Measurements from ENCODE around the gene IGBP1. TPM values are rescaled to one million over a fixed set of nuclear protein-coding genes. Genes with fewer than 3 reads are reported as not detected.
A peak's percentile ranks its signal among the peaks of the same experiment; 100 is the strongest.
"Not testable (repeated sequence)": the region's sequence is repeated elsewhere in the genome, so short reads cannot be mapped to it uniquely, and the experiment has no call there.

Gene IGBP1
- total RNA-seq, result 44.0 TPM

DNA sequence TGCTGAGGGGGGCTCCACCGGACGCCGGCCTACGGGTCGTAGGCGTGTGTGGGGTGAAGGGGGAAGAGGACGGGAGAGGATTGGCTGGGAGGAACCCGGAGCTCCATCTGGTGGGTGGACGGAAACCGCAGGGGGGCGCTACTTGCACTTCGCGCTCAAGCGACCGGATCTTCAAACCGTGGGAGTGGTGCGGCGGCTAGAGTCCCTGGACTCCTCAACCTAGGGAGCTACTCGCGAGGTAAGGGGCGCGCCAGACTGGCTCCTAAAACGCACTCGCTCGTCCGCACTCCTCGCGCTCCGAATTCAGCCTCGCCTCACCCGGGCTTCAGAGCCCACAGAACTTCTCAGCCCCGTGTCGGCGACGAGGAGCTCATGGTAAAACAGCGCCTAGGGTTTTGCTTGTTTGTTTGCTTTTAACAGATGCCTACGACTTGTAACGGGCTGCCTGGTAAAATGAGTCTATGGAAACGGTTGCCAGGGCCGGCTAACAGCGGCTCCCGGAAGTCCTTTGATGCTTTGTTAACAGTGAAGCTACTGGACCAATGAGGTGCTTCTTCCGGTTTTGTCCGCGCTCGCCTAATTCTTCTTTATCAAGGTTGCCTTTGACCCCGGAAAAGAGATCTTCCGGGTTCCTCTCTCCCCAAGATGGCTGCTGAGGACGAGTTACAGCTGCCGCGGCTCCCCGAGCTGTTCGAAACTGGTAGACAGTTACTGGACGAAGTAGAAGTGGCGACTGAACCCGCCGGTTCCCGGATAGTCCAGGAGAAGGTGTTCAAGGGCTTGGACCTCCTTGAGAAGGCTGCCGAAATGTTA, at the start of gene IGBP1:
Gene IGBP1 (plus strand): TSS at position 145 of the 813 bp plus-strand sequence. CDS start 501 bp downstream, at position 646.
- peak; percentile 86 for DNase-seq (ENCODE audit: low spot score)
- peak; percentile 97 for ATAC-seq
- intact Hi-C loops (cut with DNase I), result no loop called here

DNA sequence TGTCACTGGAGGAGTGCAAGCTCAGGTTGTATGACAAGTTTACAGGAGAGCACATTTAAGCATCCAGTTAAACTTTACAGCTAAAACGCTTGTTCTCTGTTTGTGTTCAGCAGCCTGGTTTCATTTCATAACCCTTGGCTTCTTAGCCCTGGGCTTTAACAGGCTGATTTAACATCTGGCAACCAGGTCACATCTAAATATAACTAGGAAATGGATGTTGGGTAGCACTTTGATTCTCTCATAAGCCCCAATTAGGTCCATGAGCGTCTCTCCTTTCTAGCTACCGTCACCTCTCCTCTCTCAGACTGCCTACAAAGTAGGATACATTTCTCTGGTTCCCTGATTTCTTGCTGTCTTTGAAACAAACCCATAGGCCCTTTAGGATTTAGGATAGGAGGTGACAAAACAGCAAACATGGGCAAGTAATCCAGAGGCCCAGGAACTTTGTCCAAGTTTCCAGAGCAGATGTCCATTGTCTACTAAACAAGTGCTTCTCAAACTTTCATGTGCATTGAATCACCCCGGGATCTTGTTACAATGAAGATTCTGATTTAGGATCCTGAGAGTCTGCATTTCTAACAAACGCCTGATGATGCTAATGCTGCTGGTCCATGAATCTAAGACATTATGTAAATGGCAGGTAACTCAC, 48.5 kb upstream of the IGBP1 start:
- no peak for ATAC-seq
- DNase-seq (ENCODE audit: low spot score), result no peak
- intact Hi-C loops (cut with DNase I), result no loop called here

DNA sequence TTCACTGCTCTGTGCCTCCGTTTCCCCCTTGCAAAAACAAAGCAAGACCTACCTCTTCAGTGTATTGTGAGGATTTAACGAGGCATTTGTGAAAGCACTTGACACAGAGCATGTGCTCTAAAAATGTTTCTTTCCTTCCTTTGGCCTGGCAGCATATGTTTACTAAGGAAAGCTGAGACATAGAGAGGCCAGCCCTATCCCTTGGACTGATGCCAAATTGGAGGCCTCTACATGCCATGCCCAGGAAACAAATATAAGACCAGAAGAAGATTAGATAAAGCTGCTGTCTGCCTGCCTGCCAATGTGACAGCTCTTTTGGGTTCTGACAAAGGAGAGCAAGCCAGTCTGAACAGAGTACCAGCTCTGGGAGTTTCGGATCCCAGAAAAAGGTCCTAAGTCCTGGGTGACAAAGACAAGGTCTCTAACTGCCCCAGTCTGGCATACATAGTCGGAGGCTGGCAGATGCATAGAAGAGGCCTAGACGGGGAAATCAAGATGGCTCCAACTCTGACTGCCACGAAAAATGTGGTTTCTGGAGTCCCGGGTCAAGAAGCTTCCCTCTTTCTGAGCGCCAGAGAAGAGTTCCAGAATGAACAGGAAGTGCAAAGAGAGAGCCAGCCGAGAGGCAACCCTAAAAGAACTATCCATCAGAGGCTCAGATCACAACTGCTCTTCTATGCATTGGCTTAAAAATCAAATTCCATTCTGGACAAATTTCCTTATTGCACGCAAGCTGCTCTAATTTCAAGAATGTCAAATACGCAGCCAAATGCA, 45.2 kb upstream of the IGBP1 start:
- DNase-seq (ENCODE audit: low spot score), result no peak
- ATAC-seq, result no peak
- intact Hi-C loops (cut with DNase I), result no loop called here

DNA sequence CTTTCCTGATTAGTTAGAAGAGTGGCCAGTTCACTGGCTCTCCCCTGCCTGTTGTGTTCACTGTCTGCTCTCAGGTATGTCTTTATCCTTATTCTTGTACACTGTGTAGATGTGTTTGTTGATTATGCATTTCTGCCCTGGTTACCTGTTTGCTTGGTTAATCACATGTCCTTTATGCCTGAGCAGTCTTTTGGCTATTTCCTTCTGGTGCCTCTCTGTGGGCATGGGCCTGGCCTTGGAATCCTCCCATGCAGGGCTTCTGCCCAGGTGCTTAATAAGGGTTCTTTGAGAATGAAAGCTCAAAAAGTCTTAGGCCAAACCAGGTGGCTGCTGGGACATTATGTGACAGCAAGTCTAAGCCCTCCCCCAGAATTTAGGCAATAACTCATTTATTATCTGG, 44.5 kb upstream of the IGBP1 start:
- intact Hi-C loops (cut with DNase I), result no loop called here
- no peak for DNase-seq (ENCODE audit: low spot score)
- no peak for ATAC-seq

DNA sequence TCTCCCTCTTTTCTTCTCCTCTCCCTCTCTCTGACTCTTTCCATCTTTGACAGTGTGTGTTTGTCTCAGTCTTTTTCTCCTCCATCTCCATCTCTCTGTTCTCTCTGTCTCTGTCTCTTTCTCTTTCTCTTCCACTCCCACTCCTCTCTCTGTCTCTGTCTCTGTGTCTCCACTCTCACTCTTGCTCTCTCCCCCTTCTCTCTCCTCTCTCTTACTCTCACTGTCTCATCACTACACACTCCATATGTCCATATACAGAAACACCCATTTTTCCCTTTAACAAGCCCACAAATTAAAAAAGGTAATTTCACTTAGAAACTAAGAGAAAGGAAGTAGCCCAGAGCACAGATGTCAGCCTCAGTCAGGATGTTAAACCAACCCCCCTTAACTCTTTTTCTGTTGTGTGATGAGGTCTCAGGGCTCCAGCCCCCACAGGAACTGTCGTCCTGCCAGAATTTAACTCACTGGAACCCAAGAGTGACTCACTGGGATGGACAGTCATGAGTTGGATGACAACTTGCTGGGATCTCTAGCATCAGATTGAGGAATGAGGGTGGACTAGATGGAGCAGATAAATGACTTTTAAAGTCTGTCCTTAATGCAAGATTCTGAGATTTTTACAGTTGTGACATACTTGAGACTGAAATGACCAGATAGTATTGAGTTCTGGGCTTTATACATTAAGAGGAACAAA, 43.5 kb upstream of the IGBP1 start:
- DNase-seq (ENCODE audit: low spot score), result no peak
- intact Hi-C loops (cut with DNase I), result loop anchor here (10.0 kb wide), 1 partner anchor 555 kb away; no protein-coding TSS in a partner anchor
- ATAC-seq, result no peak

DNA sequence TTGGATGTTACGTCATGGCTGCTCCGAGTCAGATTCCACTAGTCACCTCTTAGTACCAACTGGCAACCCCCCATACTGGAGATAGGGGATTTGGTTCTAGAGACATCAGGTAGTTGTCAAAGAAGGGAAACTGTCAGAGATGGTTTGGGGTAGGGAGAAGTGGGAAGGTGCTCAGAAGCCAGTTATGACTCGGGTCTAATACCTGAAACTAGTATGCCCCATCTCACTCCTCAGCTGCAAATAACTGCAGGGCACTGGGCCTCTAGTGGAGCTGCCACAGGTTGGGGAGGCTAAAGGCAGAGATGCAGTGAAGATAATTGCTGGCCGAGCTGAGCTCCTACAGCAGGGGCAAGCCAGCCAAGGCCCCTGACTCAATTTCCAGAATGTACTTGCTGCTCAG, 41.0 kb upstream of the IGBP1 start:
- intact Hi-C loops (cut with DNase I), result loop anchor here (10.0 kb wide), 1 partner anchor 557 kb away; no protein-coding TSS in a partner anchor
- ATAC-seq (no peak), DNase-seq (ENCODE audit: low spot score) (no peak)

DNA sequence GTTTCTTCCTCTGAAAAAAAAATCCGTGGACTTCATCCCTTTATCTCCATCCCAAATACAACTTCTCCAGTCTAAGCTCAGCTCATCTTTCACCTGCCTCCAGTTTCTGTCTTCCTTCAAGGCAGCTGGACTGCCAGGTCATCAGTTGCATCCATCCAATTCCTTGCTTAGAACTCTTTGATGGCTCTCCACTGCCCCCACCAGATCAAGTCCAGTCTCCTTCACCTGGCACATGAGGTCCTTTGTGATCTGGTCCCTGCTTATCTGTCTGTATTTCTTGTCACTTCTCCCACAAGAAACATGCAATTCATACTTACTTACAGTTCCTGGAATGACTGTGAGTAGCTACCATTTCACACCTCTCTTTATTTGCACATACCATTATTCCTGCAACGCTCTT, 37.2 kb upstream of the IGBP1 start:
- intact Hi-C loops (cut with DNase I), result loop anchor here (10.0 kb wide), 1 partner anchor 561 kb away; no protein-coding TSS in a partner anchor
- no peak for DNase-seq (ENCODE audit: low spot score)
- no peak for ATAC-seq

DNA sequence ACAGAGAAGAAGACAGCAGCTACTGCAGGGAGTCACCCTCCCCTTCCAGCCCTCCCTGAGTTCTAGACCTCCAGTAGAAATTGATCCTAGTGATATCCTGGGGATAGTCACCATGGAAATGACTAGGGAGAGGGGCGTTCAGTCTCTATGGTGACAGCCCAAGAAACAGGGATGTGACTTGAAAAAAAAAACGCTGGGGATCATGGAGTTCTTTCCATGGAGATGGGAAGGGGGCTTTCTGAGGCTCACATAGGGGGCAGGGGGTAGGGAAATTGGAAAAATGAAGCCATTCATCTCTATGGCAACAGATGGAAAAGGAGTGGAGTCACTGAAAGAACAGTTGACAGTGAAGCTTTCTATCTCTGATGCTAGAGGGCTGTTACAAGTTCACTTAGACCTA, 28.0 kb upstream of the IGBP1 start:
- intact Hi-C loops (cut with DNase I), result no loop called here
- ATAC-seq, result no peak
- no peak for DNase-seq (ENCODE audit: low spot score)

DNA sequence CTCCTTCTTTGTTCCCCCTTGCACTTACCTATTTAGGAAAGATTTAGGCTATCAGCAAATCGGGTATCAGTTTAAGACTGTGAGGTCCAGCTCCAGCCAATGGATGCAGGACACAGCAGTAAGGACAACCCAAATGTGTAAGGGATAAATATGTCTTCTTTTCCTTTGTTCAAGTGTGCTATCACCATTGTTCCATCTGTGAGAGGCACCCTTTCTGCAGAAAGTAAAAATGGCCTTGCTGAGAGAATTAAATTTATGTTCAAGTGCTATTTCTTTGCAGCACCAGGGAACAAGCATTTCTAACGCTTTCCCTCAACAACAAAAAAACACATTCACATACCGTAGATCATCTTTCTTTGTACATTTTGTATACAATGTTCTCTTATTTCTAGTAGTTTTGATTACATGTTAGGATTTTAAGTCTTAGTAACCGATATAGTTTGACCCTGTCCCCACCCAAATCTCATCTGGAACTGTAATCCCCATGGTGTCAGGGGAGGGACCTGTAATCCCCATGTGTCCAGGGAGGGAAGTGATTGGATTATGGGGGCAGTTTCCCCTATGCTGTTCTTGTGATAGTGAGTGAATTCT, 21.7 kb upstream of the IGBP1 start:
- ATAC-seq; intact Hi-C loops (cut with DNase I); DNase-seq (ENCODE audit: low spot score): not testable (repeated sequence)

DNA sequence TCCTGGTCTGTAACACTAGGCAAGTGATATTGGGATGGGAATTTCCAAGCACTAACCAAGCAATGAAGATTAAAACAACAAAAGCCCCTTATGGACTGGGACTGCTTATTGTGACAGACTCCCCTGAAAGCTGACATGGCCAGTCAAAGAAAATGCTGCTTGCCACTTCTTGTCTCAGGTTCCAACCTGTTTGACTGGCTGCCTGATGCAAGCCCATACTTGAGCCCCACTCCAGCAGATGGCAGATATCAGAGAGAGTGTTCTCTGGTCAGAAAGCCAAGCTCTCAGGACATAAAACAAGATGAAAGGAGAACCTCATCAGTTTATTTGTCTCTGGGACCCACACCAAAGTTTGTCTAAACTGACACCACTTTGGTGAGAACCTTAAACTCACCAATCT, 15.5 kb upstream of the IGBP1 start:
- no peak for DNase-seq (ENCODE audit: low spot score)
- ATAC-seq, result no peak
- intact Hi-C loops (cut with DNase I), result no loop called here

DNA sequence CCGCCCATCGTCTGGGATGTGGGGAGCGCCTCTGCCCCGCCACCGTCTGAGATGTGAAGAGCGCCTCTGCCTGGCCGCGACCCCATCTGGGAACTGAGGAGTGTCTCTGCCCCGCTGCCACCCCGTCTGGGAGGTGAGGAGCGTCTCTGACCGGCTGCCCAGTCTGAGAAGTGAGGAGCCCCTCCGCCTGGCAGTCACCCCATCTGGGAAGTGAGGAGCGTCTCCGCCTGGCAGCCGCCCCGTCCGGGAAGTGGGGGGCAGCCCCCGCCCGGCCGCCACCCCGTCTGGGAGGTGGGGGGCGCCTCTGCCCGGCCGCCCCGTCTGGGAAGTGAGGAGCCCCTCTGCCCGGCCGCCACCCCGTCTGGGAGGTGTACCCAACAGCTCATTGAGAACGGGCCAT, 10.2 kb upstream of the IGBP1 start:
- ATAC-seq; intact Hi-C loops (cut with DNase I); DNase-seq (ENCODE audit: low spot score): not testable (repeated sequence)

DNA sequence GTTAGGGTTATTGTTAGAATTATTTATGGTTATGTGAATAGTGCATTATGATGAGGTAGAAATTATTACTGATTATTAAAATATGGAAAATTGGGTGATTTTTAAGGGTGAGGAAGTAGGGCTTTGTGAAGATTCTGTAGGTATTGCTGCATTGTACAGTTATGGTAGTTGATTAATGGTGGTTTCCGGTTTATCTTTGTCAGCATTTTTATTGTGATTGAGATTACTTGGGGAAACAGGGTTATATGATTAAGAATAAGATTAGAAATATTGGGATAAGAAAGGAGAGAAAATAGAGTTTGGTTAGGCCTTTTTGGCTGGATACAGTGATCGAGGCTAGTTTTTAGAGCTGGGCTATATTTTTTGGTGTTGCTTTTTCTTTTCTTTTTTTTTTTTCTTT, 8.6 kb upstream of the IGBP1 start:
- intact Hi-C loops (cut with DNase I), result no loop called here

DNA sequence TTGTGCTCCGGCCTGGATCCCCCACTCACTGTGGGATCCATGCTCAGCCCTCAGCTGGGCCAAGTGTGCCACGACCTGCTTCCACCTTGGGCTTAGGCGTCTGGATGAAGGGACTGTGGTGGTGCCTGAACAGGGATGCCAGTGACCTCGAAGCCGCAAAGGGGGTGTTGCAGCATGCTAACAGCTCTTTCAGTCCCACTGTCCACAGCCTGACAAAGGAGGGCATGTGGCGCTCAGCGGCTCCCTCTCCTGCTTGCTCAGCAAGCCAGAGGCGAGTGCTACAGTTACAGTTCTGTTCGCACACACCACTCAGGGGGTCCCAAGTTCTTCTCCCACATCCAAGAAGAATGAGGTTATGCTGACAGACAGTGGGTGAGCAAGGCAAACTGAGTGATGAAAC, 5.2 kb upstream of the IGBP1 start:
- intact Hi-C loops (cut with DNase I), result no loop called here
- ATAC-seq, result no peak
- DNase-seq (ENCODE audit: low spot score), result no peak

More for the DNA sequence above, 8.6 kb upstream of the IGBP1 start:
- no peak for ATAC-seq
- no peak for DNase-seq (ENCODE audit: low spot score)

DNA sequence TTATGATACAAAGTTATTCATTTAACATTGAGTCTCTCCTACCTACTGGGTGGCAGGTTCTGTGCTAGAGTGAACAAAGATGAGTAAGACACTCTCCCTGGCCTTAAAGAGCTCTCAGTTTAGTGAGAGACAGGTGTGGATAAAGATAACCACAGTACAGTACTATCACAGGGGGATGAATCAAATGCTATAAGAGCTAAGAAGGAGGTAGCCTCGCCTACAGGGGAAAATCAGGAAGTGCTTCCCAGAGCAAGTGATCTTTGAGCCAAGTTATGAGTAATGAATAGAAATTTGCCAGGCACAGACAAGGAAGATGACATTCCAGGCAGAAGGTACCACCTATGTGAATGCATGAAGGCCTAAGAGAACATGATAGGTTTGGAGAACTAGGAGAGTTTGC, 3.4 kb upstream of the IGBP1 start:
- DNase-seq (ENCODE audit: low spot score) (no peak), ATAC-seq (no peak)
- intact Hi-C loops (cut with DNase I), result no loop called here

DNA sequence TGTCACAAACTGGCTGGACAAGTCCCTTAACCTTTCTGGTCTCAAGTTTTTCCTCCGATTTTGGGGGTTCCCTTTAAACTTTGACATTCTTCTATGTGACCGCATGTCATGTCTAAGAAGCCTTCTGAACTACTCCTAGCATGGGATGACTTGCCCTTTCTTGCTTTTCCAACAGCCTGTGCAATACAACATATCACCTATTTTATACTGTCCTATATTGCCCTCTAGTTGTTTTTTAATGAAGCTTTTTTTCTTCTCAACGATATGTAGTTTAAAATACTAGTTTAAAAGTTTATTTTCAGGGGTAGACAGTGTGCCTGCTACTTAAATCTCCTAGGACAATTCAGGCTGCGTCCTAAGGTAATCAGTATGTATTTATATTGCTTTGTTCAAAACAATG, 1.0 kb upstream of the IGBP1 start:
- intact Hi-C loops (cut with DNase I), result no loop called here
- DNase-seq (ENCODE audit: low spot score), result no peak
- ATAC-seq, result no peak

DNA sequence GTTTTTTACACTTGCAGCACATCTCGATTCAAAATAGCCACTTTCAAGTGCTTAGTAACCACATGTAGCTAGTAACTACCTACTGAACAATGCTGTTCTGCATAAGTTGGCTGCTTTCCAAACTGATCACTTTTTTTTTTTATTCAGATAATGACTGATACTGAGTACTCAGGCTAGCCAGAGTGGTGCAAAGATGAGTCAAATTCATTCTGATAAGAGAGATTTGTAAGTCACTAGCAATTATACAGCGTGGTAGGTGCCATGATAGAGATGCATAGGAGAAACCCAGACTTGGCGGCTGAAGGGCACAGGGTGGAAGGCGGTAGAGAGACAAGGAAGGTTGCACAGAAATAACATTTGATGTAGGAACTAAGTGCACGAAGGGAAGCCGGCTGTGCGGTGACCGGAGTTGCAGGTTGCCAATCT, 357 bp upstream of the IGBP1 start:
- ATAC-seq (no peak), DNase-seq (ENCODE audit: low spot score) (no peak)
- intact Hi-C loops (cut with DNase I), result no loop called here

DNA sequence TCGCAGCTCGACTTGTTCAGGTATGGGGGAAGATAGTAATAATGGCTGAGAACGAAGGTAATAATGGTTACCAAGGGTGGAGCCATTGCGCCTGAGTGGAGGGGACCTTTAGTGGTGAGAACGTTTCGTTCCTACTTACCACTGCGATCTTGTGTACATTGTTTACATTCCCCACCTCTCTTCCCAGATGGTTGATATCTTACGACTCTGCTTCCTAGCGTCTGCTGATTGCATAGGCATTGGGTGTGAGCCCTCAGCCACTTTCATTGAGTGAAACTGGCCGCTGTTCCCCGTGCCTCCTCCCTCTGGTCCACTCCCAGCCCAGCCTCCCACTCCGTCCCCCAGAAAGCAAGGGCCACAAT, 850 bp downstream of the IGBP1 start:
- ATAC-seq (no peak), DNase-seq (ENCODE audit: low spot score) (no peak)
- intact Hi-C loops (cut with DNase I), result no loop called here

DNA sequence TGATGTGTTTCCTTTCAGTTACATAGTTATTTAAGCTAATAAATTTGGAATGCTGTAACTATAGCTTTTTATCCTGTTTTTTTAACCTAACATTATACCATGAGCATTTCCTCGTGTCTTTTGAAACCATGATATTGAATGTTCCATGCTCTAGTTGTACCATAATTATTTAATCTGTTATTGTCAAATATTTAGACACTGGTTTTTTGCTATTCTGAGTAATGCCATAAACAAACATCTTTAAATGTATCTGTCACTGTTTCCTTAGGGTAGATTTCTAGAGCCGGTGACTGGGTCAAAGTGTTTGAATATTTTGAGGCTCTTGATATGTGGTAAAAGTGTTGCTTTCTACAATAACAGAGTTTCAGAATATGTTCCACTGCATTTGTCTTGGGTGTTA, 5.4 kb downstream of the IGBP1 start:
- intact Hi-C loops (cut with DNase I), result no loop called here
- ATAC-seq (no peak), DNase-seq (ENCODE audit: low spot score) (no peak)

DNA sequence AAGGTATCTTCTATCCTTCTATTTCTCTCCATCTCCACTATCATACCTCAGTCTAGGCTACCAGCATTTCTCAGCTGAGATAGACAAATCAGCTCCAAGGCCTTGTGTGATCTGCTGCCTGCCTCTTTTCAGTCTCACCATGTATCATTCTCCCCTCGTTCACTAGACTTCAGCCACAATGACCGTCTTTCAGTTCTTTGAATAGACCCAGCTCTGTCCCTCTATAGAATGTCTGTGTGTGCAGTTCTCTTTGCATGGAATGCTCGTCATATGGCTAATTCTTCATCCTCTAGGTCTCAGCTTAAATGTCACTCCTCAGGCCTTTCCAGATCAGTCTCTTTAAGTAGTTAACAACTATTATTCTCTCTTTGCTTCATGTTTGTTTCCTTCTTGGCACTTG, 6.5 kb downstream of the IGBP1 start:
- intact Hi-C loops (cut with DNase I), result no loop called here
- ATAC-seq (no peak), DNase-seq (ENCODE audit: low spot score) (no peak)
